DOHH2 (cell line): ENCODE measurements around the gene UBQLN3.

Experiments used
- H3F3A ChIP-seq: fragments of 200-600 bp; sonication (generic), shearing (Covaris generic); 2 replicates; pipeline ENCODE4 v1.6.0; 2016; ENCODE audit warnings: antibody characterized with exemption, mild to moderate bottlenecking; ENCODE audit not compliant: control insufficient read depth, insufficient read depth
- H3K27ac ChIP-seq: fragments of 200-600 bp; sonication (generic); 2 replicates; pipeline ENCODE4 v1.5.1; 2014; ENCODE audit warnings: low read depth, mild to moderate bottlenecking, low read length, moderate library complexity
- H3K27me3 ChIP-seq: fragments of 200-600 bp; sonication (generic); 2 replicates; pipeline ENCODE4 v1.6.1; 2014; ENCODE audit warnings: mild to moderate bottlenecking, low read length, mixed read lengths; ENCODE audit not compliant: control insufficient read depth
- H3K36me3 ChIP-seq: fragments of 200-600 bp; sonication (generic); 2 replicates; pipeline ENCODE4 v1.6.1; 2014; ENCODE audit warnings: mild to moderate bottlenecking, low read length, moderate library complexity, mixed read lengths; ENCODE audit not compliant: control insufficient read depth
- H3K4me1 ChIP-seq: fragments of 200-600 bp; sonication (generic); 2 replicates; pipeline ENCODE4 v1.6.1; 2014; ENCODE audit warnings: mild to moderate bottlenecking, low read length, mixed read lengths; ENCODE audit not compliant: control insufficient read depth
- H3K4me2 ChIP-seq: fragments of 200-600 bp; sonication (generic); 2 replicates; pipeline ENCODE4 v1.6.0; 2014; ENCODE audit warnings: mild to moderate bottlenecking, low read length, moderate library complexity
- H3K4me3 ChIP-seq: fragments of 200-600 bp; sonication (generic); 2 replicates; pipeline ENCODE4 v1.5.1; 2014; ENCODE audit warnings: mild to moderate bottlenecking, low read length, mixed read lengths
- H3K79me2 ChIP-seq: fragments of 200-600 bp; sonication (generic); 2 replicates; pipeline ENCODE4 v1.6.1; 2014; ENCODE audit warnings: mild to moderate bottlenecking, low read length, mixed read lengths; ENCODE audit not compliant: control insufficient read depth
- H3K9me2 ChIP-seq: fragments of 200-600 bp; sonication (generic); replicated peaks from 2 replicates; pipeline ENCODE4 v1.6.1; 2014; ENCODE audit warnings: mild to moderate bottlenecking, low read length, mixed read lengths; ENCODE audit not compliant: control insufficient read depth
- H3K9me3 ChIP-seq: fragments of 200-600 bp; sonication (generic); 2 replicates; pipeline ENCODE4 v1.6.1; 2014; ENCODE audit warnings: antibody characterized with exemption, low read length, mixed read lengths; ENCODE audit not compliant: control insufficient read depth, insufficient read depth
- H4K20me1 ChIP-seq: fragments of 200-600 bp; sonication (generic); 2 replicates; pipeline ENCODE4 v1.6.0; 2014; ENCODE audit warnings: low read depth, mild to moderate bottlenecking, antibody characterized with exemption, low read length, moderate library complexity; ENCODE audit not compliant: control insufficient read depth, insufficient read depth
- EZH2phosphoT487 ChIP-seq: fragments of 200-600 bp; sonication (generic); IDR thresholded peaks from 2 replicates; pipeline ENCODE4 v1.6.1; 2017; ENCODE audit warnings: borderline replicate concordance, mild to moderate bottlenecking, antibody characterized with exemption, low read length, moderate library complexity, mixed read lengths
- TF ChIP-seq, protein P1 (sequence below): fragments of 200-600 bp; sonication (generic); IDR thresholded peaks from one replicate; pipeline ENCODE4 v1.5.1; 2014; ENCODE audit warnings: antibody characterized with exemption, mild to moderate bottlenecking, low read depth, low read length; ENCODE audit not compliant: poor library complexity, severe bottlenecking

The UBQLN3 gene

DNA sequence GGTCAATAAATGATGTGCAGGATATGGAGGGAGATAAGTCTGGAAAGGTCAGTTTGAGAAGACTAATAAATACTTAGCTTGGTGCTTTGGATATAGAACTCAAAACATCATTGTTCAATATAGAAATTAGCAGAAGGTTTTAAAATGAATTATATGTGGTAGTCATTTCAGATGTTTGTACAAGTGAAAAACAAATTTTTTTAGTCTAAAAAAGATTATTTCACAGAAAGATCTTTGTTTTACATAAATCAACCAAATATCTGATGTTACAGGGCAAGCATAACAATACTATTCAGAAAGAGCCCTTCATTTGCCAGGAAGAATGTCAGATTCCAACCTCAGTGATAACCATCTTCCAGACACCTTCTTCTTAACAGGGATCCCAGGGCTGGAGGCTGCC lies 21.4 kb downstream of the UBQLN3 start, which contains the start of gene OR52D1:
Gene OR52D1 (plus strand): TSS at position 301 of the 400 bp plus-strand sequence. CDS start 22 bp downstream, at position 323.
- Histone ChIP-seq H3K4me3 (no peak within 1 kb of the TSS), H4K20me1 (no peaks in the 10 kb centered on the region), H3K79me2 (no peaks in the 10 kb centered on the region), H3K4me2 (no peak within 1 kb of the TSS), H3K27me3 (peaks cover 3% of the 10 kb centered on the region; the same call in 1 of the 2 replicates), H3K36me3 (no peaks in the 10 kb centered on the region), H3K4me1 (no peaks in the 10 kb centered on the region), H3K9me2 (no peaks in the 10 kb centered on the region), H3F3A (no peaks in the 10 kb centered on the region), H3K27ac (no peak within 1 kb of the TSS), H3K9me3 (no peaks in the 10 kb centered on the region)
- no peak for TF ChIP-seq EZH2phosphoT487
- TF ChIP-seq, protein P1, sequence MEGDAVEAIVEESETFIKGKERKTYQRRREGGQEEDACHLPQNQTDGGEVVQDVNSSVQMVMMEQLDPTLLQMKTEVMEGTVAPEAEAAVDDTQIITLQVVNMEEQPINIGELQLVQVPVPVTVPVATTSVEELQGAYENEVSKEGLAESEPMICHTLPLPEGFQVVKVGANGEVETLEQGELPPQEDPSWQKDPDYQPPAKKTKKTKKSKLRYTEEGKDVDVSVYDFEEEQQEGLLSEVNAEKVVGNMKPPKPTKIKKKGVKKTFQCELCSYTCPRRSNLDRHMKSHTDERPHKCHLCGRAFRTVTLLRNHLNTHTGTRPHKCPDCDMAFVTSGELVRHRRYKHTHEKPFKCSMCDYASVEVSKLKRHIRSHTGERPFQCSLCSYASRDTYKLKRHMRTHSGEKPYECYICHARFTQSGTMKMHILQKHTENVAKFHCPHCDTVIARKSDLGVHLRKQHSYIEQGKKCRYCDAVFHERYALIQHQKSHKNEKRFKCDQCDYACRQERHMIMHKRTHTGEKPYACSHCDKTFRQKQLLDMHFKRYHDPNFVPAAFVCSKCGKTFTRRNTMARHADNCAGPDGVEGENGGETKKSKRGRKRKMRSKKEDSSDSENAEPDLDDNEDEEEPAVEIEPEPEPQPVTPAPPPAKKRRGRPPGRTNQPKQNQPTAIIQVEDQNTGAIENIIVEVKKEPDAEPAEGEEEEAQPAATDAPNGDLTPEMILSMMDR: no peak

DNA sequence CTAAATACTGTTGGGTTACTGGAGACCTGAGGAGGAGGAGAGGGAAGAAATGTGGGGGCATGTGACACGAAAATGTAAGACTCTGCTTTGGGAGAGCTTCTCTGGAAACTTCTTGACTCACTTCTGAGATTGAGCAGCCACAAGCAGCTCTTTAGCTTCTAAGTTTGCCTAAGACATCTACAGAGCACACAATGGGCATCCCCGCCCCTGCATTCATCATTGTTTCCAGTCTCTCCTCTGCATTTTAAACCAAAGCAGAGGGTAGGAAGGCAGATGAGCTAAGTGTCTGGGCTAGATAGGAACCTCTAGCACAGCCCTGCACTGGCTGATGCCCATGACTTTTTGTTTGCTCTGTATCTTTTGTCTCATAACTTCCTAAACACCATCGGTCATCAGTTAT lies 23.3 kb downstream of the UBQLN3 start:
- H3K36me3 ChIP-seq: no peaks in the 10 kb centered on the region
- H3F3A ChIP-seq: no peaks in the 10 kb centered on the region
- no peaks in the 10 kb centered on the region for H3K9me2 ChIP-seq
- H3K4me3 ChIP-seq: no peak overlapping the region
- H3K9me3 ChIP-seq: no peaks in the 10 kb centered on the region
- no peak overlapping the region for H3K4me2 ChIP-seq
- no peaks in the 10 kb centered on the region for H4K20me1 ChIP-seq
- no peaks in the 10 kb centered on the region for H3K4me1 ChIP-seq
- peaks cover 3% of the 10 kb centered on the region; the same call in 1 of the 2 replicates for H3K27me3 ChIP-seq
- TF ChIP-seq, protein P1: no peak
- no peak for TF ChIP-seq EZH2phosphoT487
- H3K27ac ChIP-seq: no peak overlapping the region
- H3K79me2 ChIP-seq: no peaks in the 10 kb centered on the region

DNA sequence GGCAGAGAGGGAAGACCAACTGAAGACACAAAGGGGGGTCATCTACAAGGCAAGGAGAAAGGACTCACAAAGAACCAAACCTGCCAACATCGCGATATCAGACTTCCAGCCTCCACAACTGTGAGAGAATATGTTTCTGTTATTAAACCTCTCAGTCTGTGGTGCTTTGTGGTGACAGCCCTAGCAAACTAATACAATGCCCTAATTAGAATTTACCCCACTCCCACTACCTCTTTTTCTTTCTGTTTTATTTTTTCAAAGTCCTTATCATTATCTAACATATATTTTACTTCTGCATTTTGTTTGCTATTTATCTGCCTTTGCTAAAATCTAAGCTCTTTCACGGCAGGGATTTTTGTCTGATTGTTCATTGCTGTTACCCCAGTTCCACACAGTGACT lies 23.8 kb downstream of the UBQLN3 start:
- no peaks in the 10 kb centered on the region for H3F3A ChIP-seq
- H3K36me3 ChIP-seq: no peaks in the 10 kb centered on the region
- no peaks in the 10 kb centered on the region for H3K9me3 ChIP-seq
- no peak overlapping the region for H3K4me2 ChIP-seq
- H3K27ac ChIP-seq: no peak overlapping the region
- no peaks in the 10 kb centered on the region for H3K9me2 ChIP-seq
- H4K20me1 ChIP-seq: no peaks in the 10 kb centered on the region
- H3K4me3 ChIP-seq: no peak overlapping the region
- H3K27me3 ChIP-seq: peaks cover 3% of the 10 kb centered on the region; the same call in 1 of the 2 replicates
- no peak for TF ChIP-seq EZH2phosphoT487
- TF ChIP-seq, protein P1: no peak
- no peaks in the 10 kb centered on the region for H3K79me2 ChIP-seq
- H3K4me1 ChIP-seq: no peaks in the 10 kb centered on the region
